ENCODE measurements around the gene NEK6.
A peak's percentile ranks its signal among the peaks of the same experiment; 100 is the strongest.

NEK6 gene

GRCh38 chr9:124284237-124284831, 26.6 kb downstream of the NEK6 start:
- TF ChIP-seq, protein P1, sequence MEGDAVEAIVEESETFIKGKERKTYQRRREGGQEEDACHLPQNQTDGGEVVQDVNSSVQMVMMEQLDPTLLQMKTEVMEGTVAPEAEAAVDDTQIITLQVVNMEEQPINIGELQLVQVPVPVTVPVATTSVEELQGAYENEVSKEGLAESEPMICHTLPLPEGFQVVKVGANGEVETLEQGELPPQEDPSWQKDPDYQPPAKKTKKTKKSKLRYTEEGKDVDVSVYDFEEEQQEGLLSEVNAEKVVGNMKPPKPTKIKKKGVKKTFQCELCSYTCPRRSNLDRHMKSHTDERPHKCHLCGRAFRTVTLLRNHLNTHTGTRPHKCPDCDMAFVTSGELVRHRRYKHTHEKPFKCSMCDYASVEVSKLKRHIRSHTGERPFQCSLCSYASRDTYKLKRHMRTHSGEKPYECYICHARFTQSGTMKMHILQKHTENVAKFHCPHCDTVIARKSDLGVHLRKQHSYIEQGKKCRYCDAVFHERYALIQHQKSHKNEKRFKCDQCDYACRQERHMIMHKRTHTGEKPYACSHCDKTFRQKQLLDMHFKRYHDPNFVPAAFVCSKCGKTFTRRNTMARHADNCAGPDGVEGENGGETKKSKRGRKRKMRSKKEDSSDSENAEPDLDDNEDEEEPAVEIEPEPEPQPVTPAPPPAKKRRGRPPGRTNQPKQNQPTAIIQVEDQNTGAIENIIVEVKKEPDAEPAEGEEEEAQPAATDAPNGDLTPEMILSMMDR (IDR thresholded peaks at IDR 0.05; ENCODE audit: low read depth, low read length, missing control alignments) = peak; percentile 7
- H3K27ac ChIP-seq = peak overlapping the region; percentile 99
- DNase-seq = no peak
- H3K4me3 ChIP-seq (ENCODE audit: low read depth, low read length) = no peak overlapping the region
- in situ Hi-C loops (cut with HindIII; ENCODE audit: low pct_ligation_motif_present, low sequenced_read_pairs) = no loop called here
- peaks cover 3% of the 10 kb centered on the region for H3K36me3 ChIP-seq (replicated peaks)
- H3K27me3 ChIP-seq (replicated peaks) = no peaks in the 10 kb centered on the region

DNA sequence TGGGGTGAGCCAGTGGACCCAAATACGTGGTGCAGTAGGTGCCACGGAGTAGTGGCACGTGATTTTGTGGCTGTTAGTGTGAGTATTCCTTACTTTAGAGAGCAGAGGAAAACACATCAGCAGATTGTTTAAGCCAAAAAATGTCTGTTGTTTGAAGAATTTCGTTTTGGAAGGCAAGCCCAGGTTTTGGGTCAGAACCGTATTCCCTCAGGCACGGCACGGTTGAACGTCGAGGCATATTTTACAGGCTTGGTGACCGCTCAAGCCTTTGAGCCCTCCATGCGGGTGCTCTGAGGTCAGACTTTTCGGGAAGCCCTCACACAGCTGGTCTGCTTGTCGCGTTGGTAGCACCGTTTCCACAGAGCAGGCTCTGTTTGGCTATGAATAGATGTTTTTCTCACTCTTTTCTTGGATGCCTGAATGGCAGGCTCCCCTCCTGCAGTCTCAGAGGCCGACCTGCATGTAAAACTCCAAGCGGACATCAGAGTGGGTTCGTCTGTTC, 27.2 kb downstream of the NEK6 start:
- in situ Hi-C loops (cut with HindIII; ENCODE audit: low pct_ligation_motif_present, low sequenced_read_pairs) = no loop called here
- TF ChIP-seq, protein P1 (IDR thresholded peaks at IDR 0.05; ENCODE audit: low read depth, low read length, missing control alignments) = no peak
- Histone ChIP-seq H3K4me3 (ENCODE audit: low read depth, low read length) (no peak overlapping the region), H3K27ac (peak overlapping the region; percentile 99), H3K36me3 (replicated peaks) (peaks cover 3% of the 10 kb centered on the region), H3K27me3 (replicated peaks) (no peaks in the 10 kb centered on the region)
- peak; percentile 32 for DNase-seq

DNA sequence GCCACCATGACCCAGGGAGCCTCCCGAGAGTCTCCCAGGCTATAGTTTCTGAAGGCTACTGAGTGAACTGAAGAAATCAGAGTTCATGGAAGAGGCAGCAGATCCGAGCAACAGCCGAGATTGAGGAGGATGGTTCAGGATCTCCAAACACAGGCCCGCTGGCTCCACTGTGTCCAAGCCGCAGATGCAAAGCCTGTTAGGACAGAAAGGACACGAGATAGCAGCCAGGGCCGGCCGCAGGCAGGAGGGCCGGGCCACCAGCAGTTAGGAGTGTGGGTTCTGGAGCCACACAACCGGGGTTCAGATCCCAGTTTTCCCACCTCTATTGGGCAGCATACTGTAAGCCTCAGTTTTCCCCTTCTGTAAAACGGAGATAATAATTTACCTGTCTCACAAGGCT, 27.7 kb downstream of the NEK6 start:
- in situ Hi-C loops (cut with HindIII; ENCODE audit: low pct_ligation_motif_present, low sequenced_read_pairs) = no loop called here
- Histone ChIP-seq H3K36me3 (replicated peaks) (peaks cover 3% of the 10 kb centered on the region), H3K27me3 (replicated peaks) (no peaks in the 10 kb centered on the region), H3K4me3 (ENCODE audit: low read depth, low read length) (no peak overlapping the region), H3K27ac (peak overlapping the region; percentile 99)
- TF ChIP-seq, protein P1 (IDR thresholded peaks at IDR 0.05; ENCODE audit: low read depth, low read length, missing control alignments) = no peak
- DNase-seq = no peak

- Histone ChIP-seq H3K27me3 (replicated peaks) (no peaks in the 10 kb centered on the region), H3K36me3 (replicated peaks) (peaks cover 3% of the 10 kb centered on the region), H3K4me3 (ENCODE audit: low read depth, low read length) (no peak overlapping the region), H3K27ac (peak overlapping the region; percentile 99)
- DNase-seq = peak; percentile 97
- in situ Hi-C loops (cut with HindIII; ENCODE audit: low pct_ligation_motif_present, low sequenced_read_pairs) = no loop called here
- TF ChIP-seq, protein P1 (IDR thresholded peaks at IDR 0.05; ENCODE audit: low read depth, low read length, missing control alignments) = no peak
These were observed 28.1 kb downstream of the NEK6 start for GRCh38 chr9:124285903-124286291.

DNA sequence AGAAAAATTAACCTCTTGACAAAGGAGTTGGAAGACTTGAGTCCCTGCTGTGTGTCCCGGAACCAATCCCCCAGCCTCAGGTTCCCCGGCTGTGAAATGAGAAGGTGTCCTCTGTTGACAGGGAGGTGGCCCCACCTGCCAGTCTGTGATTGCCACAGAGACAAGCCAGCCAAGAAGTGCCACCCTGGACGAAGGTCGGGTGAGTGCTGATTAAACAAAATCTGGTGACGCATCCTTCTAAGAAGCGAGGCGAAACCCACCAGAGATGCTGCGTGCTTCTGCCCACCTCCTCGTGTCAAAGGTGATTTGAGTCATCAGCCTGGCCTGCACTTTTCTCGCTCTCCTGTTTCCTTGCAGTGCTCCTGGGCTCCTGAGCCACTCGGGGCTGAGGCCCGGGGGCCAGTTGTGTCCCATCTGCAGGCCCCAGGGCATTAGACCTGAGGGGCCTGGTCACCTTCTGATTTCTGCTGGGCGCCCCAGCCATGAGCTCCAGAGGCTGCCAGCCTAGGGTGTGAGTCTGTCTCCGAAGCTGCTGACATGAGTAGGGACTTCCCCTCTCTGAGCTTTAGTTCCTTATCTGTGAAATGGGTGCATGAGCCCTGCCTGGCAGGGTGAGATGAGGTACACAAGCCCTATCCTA, 28.7 kb downstream of the NEK6 start:
- Histone ChIP-seq H3K4me3 (ENCODE audit: low read depth, low read length) (no peak overlapping the region), H3K27me3 (replicated peaks) (no peaks in the 10 kb centered on the region), H3K27ac (peak overlapping the region; percentile 99), H3K36me3 (replicated peaks) (peaks cover 3% of the 10 kb centered on the region)
- in situ Hi-C loops (cut with HindIII; ENCODE audit: low pct_ligation_motif_present, low sequenced_read_pairs) = no loop called here
- DNase-seq = peak; percentile 88
- TF ChIP-seq, protein P1 (IDR thresholded peaks at IDR 0.05; ENCODE audit: low read depth, low read length, missing control alignments) = no peak

All from brain microvascular endothelial cell (primary cell).